AG09309 (cell line): ENCODE measurements around the gene MYH3.

Experiments used
- DNase-seq: peaks from one replicate; pipeline ENCODE4 v3.0.0-alpha.2; 2010; ENCODE audit warnings: low read depth
- H3K4me3 ChIP-seq: 2 replicates; pipeline ENCODE4 v1.5.1; 2011; ENCODE audit warnings: mild to moderate bottlenecking, low read depth, low read length, moderate library complexity; ENCODE audit not compliant: control insufficient read depth
- CTCF ChIP-seq: IDR thresholded peaks from 2 replicates; pipeline ENCODE4 v1.5.1; 2011; ENCODE audit warnings: mild to moderate bottlenecking, low read depth, low read length, inconsistent platforms; ENCODE audit not compliant: insufficient read depth, control insufficient read depth; ENCODE audit errors: missing control alignments

The MYH3 gene

GRCh38 chr17:10652984-10653659, 4.0 kb downstream of the MYH3 start:
- no peak for DNase-seq
- TF ChIP-seq CTCF: no peak
- H3K4me3 ChIP-seq: no peak overlapping the region

GRCh38 chr17:10651927-10652326, 5.2 kb downstream of the MYH3 start:
- no peak overlapping the region for H3K4me3 ChIP-seq
- no peak for DNase-seq
- no peak for TF ChIP-seq CTCF

GRCh38 chr17:10649602-10650001, 7.5 kb downstream of the MYH3 start:
- H3K4me3 ChIP-seq: no peak overlapping the region
- no peak for TF ChIP-seq CTCF
- DNase-seq: no peak

GRCh38 chr17:10648956-10649355, 8.2 kb downstream of the MYH3 start:
- H3K4me3 ChIP-seq: no peak overlapping the region
- DNase-seq: peak; percentile 46
- no peak for TF ChIP-seq CTCF

GRCh38 chr17:10648381-10648780, 8.7 kb downstream of the MYH3 start:
- DNase-seq: no peak
- TF ChIP-seq CTCF: peak; percentile 26
- no peak overlapping the region for H3K4me3 ChIP-seq

GRCh38 chr17:10646392-10646990, 10.6 kb downstream of the MYH3 start:
- peak; percentile 91 for TF ChIP-seq CTCF
- peak; percentile 39 for DNase-seq
- no peak overlapping the region for H3K4me3 ChIP-seq

GRCh38 chr17:10640475-10640874, 16.6 kb downstream of the MYH3 start:
- H3K4me3 ChIP-seq: no peak overlapping the region
- DNase-seq: no peak
- TF ChIP-seq CTCF: no peak
